ENCODE data around the gene TBC1D22A. TPM values are rescaled to one million over a fixed set of nuclear protein-coding genes. Genes with fewer than 3 reads are reported as not detected.

The TBC1D22A gene
- polyA plus RNA-seq, 1 experiment, result 24.2 TPM

GRCh38 chr22:47127441-47127871 lies 365.0 kb downstream of the TBC1D22A start:
- Histone ChIP-seq H3K27me3 (ENCODE audit: control insufficient read depth, insufficient read depth, low read length) (no peaks in the 10 kb centered on the region), H3K36me3 (ENCODE audit: control insufficient read depth, insufficient read depth, low read length) (no peaks in the 10 kb centered on the region; the same call in 1 of the 2 replicates), H3K4me3 (ENCODE audit: low read depth, low read length) (no peak overlapping the region)
- POLR2A ChIA-PET, result no interaction called here
- no peak for DNase-seq (ENCODE audit: low read depth)
- CTCF ChIA-PET, result no interaction called here
- TF ChIP-seq CTCF (IDR thresholded peaks at IDR 0.05; ENCODE audit: insufficient read depth, low read depth, low read length), result no peak

GRCh38 chr22:47128216-47128615 lies 365.8 kb downstream of the TBC1D22A start:
- TF ChIP-seq CTCF (IDR thresholded peaks at IDR 0.05; ENCODE audit: insufficient read depth, low read depth, low read length), result no peak
- DNase-seq (ENCODE audit: low read depth), result no peak
- POLR2A ChIA-PET, result no interaction called here
- Histone ChIP-seq H3K36me3 (ENCODE audit: control insufficient read depth, insufficient read depth, low read length) (no peaks in the 10 kb centered on the region; the same call in 1 of the 2 replicates), H3K27me3 (ENCODE audit: control insufficient read depth, insufficient read depth, low read length) (no peaks in the 10 kb centered on the region), H3K4me3 (ENCODE audit: low read depth, low read length) (no peak overlapping the region)
- CTCF ChIA-PET, result no interaction called here

- TF ChIP-seq CTCF (IDR thresholded peaks at IDR 0.05; ENCODE audit: insufficient read depth, low read depth, low read length), result no peak
- H3K4me3 ChIP-seq (ENCODE audit: low read depth, low read length), result no peak overlapping the region
- no peak for DNase-seq (ENCODE audit: low read depth)
- POLR2A ChIA-PET, result no interaction called here
- no peaks in the 10 kb centered on the region for H3K27me3 ChIP-seq (ENCODE audit: control insufficient read depth, insufficient read depth, low read length)
- CTCF ChIA-PET, result no interaction called here
- no peaks in the 10 kb centered on the region; the same call in 1 of the 2 replicates for H3K36me3 ChIP-seq (ENCODE audit: control insufficient read depth, insufficient read depth, low read length)
Observed at GRCh38 chr22:47128622-47129215, 366.3 kb downstream of the TBC1D22A start.

- no peak for DNase-seq (ENCODE audit: low read depth)
- POLR2A ChIA-PET, result no interaction called here
- CTCF ChIA-PET, result interaction anchor here (1.0 to 1.4 kb wide), 2 partner anchors 18 to 331 kb away, joined by 3 to 4 read pairs; no protein-coding TSS in a partner anchor
Observed at GRCh38 chr22:47129902-47130635, 367.6 kb downstream of the TBC1D22A start.

More at GRCh38 chr22:47129902-47130635, 367.6 kb downstream of the TBC1D22A start:
- Histone ChIP-seq H3K36me3 (ENCODE audit: control insufficient read depth, insufficient read depth, low read length) (no peaks in the 10 kb centered on the region; the same call in 1 of the 2 replicates), H3K27me3 (ENCODE audit: control insufficient read depth, insufficient read depth, low read length) (no peaks in the 10 kb centered on the region), H3K4me3 (ENCODE audit: low read depth, low read length) (no peak overlapping the region)
- no peak for TF ChIP-seq CTCF (IDR thresholded peaks at IDR 0.05; ENCODE audit: insufficient read depth, low read depth, low read length)
